Neural cell (in vitro differentiated cells): ENCODE measurements around the gene RECK. TPM values are rescaled to one million over a fixed set of nuclear protein-coding genes. Genes with fewer than 3 reads are reported as not detected.
A peak's percentile ranks its signal among the peaks of the same experiment; 100 is the strongest.

Experiments
- H2AFZ ChIP-seq: fragments of 200-600, 300-800 bp; sonication (generic), shearing (Covaris generic); 2 replicates; pipeline ENCODE4 v1.6.0; 2014; ENCODE audit warnings: low read depth, mild to moderate bottlenecking, antibody characterized with exemption, low read length, moderate library complexity
- H3F3A ChIP-seq: fragments of 200-600 bp; shearing (Covaris generic); 2 replicates; pipeline ENCODE4 v1.6.1; 2016; ENCODE audit warnings: mild to moderate bottlenecking, moderate library complexity, mixed read lengths, antibody characterized with exemption, low read length; ENCODE audit not compliant: insufficient read depth, poor library complexity, severe bottlenecking
- H3K27ac ChIP-seq: fragments of 200-600, 300-800 bp; sonication (generic), shearing (Covaris generic); 2 replicates; pipeline ENCODE4 v1.5.1; 2014; ENCODE audit warnings: mild to moderate bottlenecking, low read length, moderate library complexity
- H3K27me3 ChIP-seq: fragments of 300-800, 200-600 bp; sonication (generic), shearing (Covaris generic); 2 replicates; pipeline ENCODE4 v1.6.0; 2014; ENCODE audit warnings: mild to moderate bottlenecking, low read depth, low read length, moderate library complexity; ENCODE audit not compliant: insufficient read depth
- H3K36me3 ChIP-seq: fragments of 300-800, 200-600 bp; sonication (generic), shearing (Covaris generic); 2 replicates; pipeline ENCODE4 v1.5.1; 2014; ENCODE audit warnings: mild to moderate bottlenecking, antibody characterized with exemption, low read length, moderate library complexity; ENCODE audit not compliant: insufficient read depth
- H3K4me2 ChIP-seq: fragments of 300-800, 200-600 bp; sonication (generic), shearing (Covaris generic); 2 replicates; pipeline ENCODE4 v1.6.0; 2014; ENCODE audit warnings: mild to moderate bottlenecking, low read length
- H3K4me3 ChIP-seq: fragments of 300-800, 200-600 bp; sonication (generic), shearing (Covaris generic); 2 replicates; pipeline ENCODE4 v1.5.1; 2014; ENCODE audit warnings: mild to moderate bottlenecking, low read length, moderate library complexity
- H3K79me2 ChIP-seq: fragments of 200-600 bp; shearing (Covaris generic); replicated peaks from 2 replicates; pipeline ENCODE4 v1.6.0; 2014; ENCODE audit warnings: mild to moderate bottlenecking, low read length, moderate library complexity; ENCODE audit not compliant: insufficient read depth
- H3K9ac ChIP-seq: fragments of 300-800, 200-600 bp; sonication (generic), shearing (Covaris generic); 2 replicates; pipeline ENCODE4 v1.6.1; 2016; ENCODE audit warnings: mild to moderate bottlenecking, low read length, mixed read lengths
- H3K9me2 ChIP-seq: fragments of 200-600 bp; shearing (Covaris generic); 2 replicates; pipeline ENCODE4 v1.6.1; 2016; ENCODE audit warnings: mild to moderate bottlenecking, low read length, mixed read lengths; ENCODE audit not compliant: insufficient read depth
- H3K9me3 ChIP-seq: fragments of 200-600, 300-800 bp; sonication (generic), shearing (Covaris generic); 2 replicates; pipeline ENCODE4 v1.6.1; 2016; ENCODE audit warnings: mild to moderate bottlenecking, mixed run types, low read length, moderate library complexity, mixed read lengths
- H4K20me1 ChIP-seq: fragments of 200-600 bp; shearing (Covaris generic); 2 replicates; pipeline ENCODE4 v1.6.1; 2016; ENCODE audit warnings: mild to moderate bottlenecking, mixed run types; ENCODE audit not compliant: insufficient read depth
- CTCF ChIP-seq: fragments of 450-650 bp; IDR thresholded peaks from 2 replicates; pipeline ENCODE4 v1.5.1; 2014; ENCODE audit warnings: antibody characterized with exemption, mild to moderate bottlenecking, moderate library complexity; ENCODE audit not compliant: poor library complexity, severe bottlenecking
- EP300 ChIP-seq: fragments of 450-650 bp; conservative IDR thresholded peaks from 2 replicates; pipeline ENCODE4 v1.6.1; 2014; ENCODE audit warnings: antibody characterized with exemption, mild to moderate bottlenecking, moderate library complexity; ENCODE audit not compliant: poor library complexity, severe bottlenecking
- EZH2 ChIP-seq: fragments of 200-600, 300-800 bp; shearing (Covaris generic), sonication (generic); IDR thresholded peaks from 2 replicates; pipeline ENCODE4 v1.6.1; 2014; ENCODE audit warnings: antibody characterized with exemption, low read length, borderline replicate concordance, mild to moderate bottlenecking; ENCODE audit not compliant: insufficient read depth, poor library complexity, severe bottlenecking
- MXI1 ChIP-seq: fragments of 450-650 bp; conservative IDR thresholded peaks from 2 replicates; pipeline ENCODE4 v1.6.1; 2014; ENCODE audit warnings: antibody characterized with exemption, mild to moderate bottlenecking; ENCODE audit not compliant: poor library complexity, severe bottlenecking
- POLR2AphosphoS5 ChIP-seq: IDR thresholded peaks from 2 replicates; pipeline ENCODE4 v1.6.1; 2012
- RAD21 ChIP-seq: fragments of 450-650 bp; conservative IDR thresholded peaks from 2 replicates; pipeline ENCODE4 v1.6.1; 2014; ENCODE audit warnings: antibody characterized with exemption, mild to moderate bottlenecking, moderate library complexity
- REST ChIP-seq: IDR thresholded peaks from 2 replicates; pipeline ENCODE4 v1.6.1; 2012; ENCODE audit warnings: borderline replicate concordance
- SMC3 ChIP-seq: fragments of 450-650 bp; conservative IDR thresholded peaks from 2 replicates; pipeline ENCODE4 v1.6.1; 2014; ENCODE audit warnings: antibody characterized with exemption, mild to moderate bottlenecking, moderate library complexity; ENCODE audit not compliant: poor library complexity
- TAF1 ChIP-seq: IDR thresholded peaks from 2 replicates; pipeline ENCODE4 v1.6.1; 2012; ENCODE audit warnings: low read depth
- polyA plus RNA-seq: library from polyadenylated mRNA; depleted of rRNA; stranded (reverse); fragments of >200 nt; gene quantifications from 2 replicates; pipeline ENCODE4 v1.2.3, GENCODE V29; 2014

Gene RECK
- polyA plus RNA-seq, 1 donor from 2014 or later = 6.9 TPM

GRCh38 chr9:36154331-36154952, 117.7 kb downstream of the RECK start:
- no peaks in the 10 kb centered on the region for H3K27me3 ChIP-seq
- no peaks in the 10 kb centered on the region for H3K9me3 ChIP-seq
- no peak for TF ChIP-seq TAF1
- peak; percentile 66 for TF ChIP-seq EP300
- TF ChIP-seq MXI1 = peak; percentile 69
- peak; percentile 83 for TF ChIP-seq REST
- TF ChIP-seq SMC3 = peak; percentile 28
- TF ChIP-seq POLR2AphosphoS5 = peak; percentile 55
- no peak for TF ChIP-seq RAD21
- no peak for TF ChIP-seq EZH2
- peak overlapping the region; percentile 81 for H3K27ac ChIP-seq
- no peaks in the 10 kb centered on the region for H4K20me1 ChIP-seq
- no peaks in the 10 kb centered on the region for H3K9me2 ChIP-seq
- no peaks in the 10 kb centered on the region for H3K36me3 ChIP-seq
- H3K79me2 ChIP-seq = no peaks in the 10 kb centered on the region
- H3K4me3 ChIP-seq = peak overlapping the region; percentile 56
- no peak overlapping the region for H2AFZ ChIP-seq
- peak overlapping the region; percentile 40 for H3K4me2 ChIP-seq
- H3K9ac ChIP-seq = peak overlapping the region; percentile 55
- H3F3A ChIP-seq = no peaks in the 10 kb centered on the region

- Histone ChIP-seq H3K79me2 (no peaks in the 10 kb centered on the region), H3K4me2 (no peak overlapping the region), H3K9me3 (no peaks in the 10 kb centered on the region), H3K36me3 (no peaks in the 10 kb centered on the region), H3K27me3 (no peaks in the 10 kb centered on the region), H3K9ac (no peak overlapping the region), H2AFZ (no peak overlapping the region), H3K9me2 (no peaks in the 10 kb centered on the region), H3K4me3 (no peak overlapping the region), H4K20me1 (no peaks in the 10 kb centered on the region), H3F3A (no peaks in the 10 kb centered on the region), H3K27ac (no peak overlapping the region)
- no peak for TF ChIP-seq MXI1
- TF ChIP-seq EZH2 = no peak
- TF ChIP-seq TAF1 = no peak
- no peak for TF ChIP-seq SMC3
- TF ChIP-seq CTCF = no peak
- no peak for TF ChIP-seq REST
- TF ChIP-seq RAD21 = no peak
- no peak for TF ChIP-seq EP300
- no peak for TF ChIP-seq POLR2AphosphoS5
Measured at GRCh38 chr9:36156116-36156515, 119.4 kb downstream of the RECK start.
